Lower leg skin (tissue), 4 donors: Measurements from ENCODE around the gene NPR1. TPM values are rescaled to one million over a fixed set of nuclear protein-coding genes. Genes with fewer than 3 reads are reported as not detected.

Source experiments
- DNase-seq, 2 donors: peaks; one replicate each; pipeline ENCODE4 v3.0.0-alpha.2; 2019; ENCODE audit warnings: low spot score in 2 of 2
- H3K4me3 ChIP-seq: fragments of 200-600 bp; sonication (generic); 2 replicates; pipeline ENCODE4 v1.5.1; 2017; ENCODE audit warnings: mild to moderate bottlenecking, low read depth; ENCODE audit not compliant: poor library complexity, severe bottlenecking
- POLR2A ChIP-seq, 2 donors: fragments of 450-650 bp; IDR thresholded peaks; one replicate each; pipeline ENCODE4 v1.6.1; 2016 to 2017; ENCODE audit warnings: antibody characterized with exemption in 2 of 2, mild to moderate bottlenecking in 1 of 2, moderate library complexity in 1 of 2
- WGBS, 2 donors: methylation state at CpG; one replicate each; pipeline ENCODE4 v1.1.5; 2018; 5-methylcytosine and 5-hydroxymethylcytosine counted together
- intact Hi-C: fragments of 100-400 bp; cut with DNase I; formaldehyde crosslinking; loops from one replicate; pipeline ENCODE4 v1.15.0; 2023; ENCODE audit warnings: low total_unique reads
- microRNA-seq, 2 donors: library from miRNA; unstranded; fragments of <30 nt; microRNA quantifications; one replicate each; pipeline ENCODE4, GENCODE V29; 2016; ENCODE audit warnings: borderline replicate concordance in 2 of 2, borderline number of aligned reads in 1 of 2
- total RNA-seq, 4 donors: library from RNA; depleted of rRNA; stranded (reverse); fragments of >200 nt; gene quantifications; one replicate each; pipeline ENCODE4 v1.1.0, GENCODE V29; 2016
- TF ChIP-seq, protein P1 (sequence below), 3 donors: fragments of 450-650 bp; IDR thresholded peaks; one replicate each; pipeline ENCODE4 v1.5.1; 2016; ENCODE audit warnings: antibody characterized with exemption in 3 of 3, mild to moderate bottlenecking in 3 of 3, moderate library complexity in 2 of 3

Gene NPR1
- total RNA-seq, 4 donors from 2014 or later: 4.3 to 16.5 (median 7.7) TPM

DNA sequence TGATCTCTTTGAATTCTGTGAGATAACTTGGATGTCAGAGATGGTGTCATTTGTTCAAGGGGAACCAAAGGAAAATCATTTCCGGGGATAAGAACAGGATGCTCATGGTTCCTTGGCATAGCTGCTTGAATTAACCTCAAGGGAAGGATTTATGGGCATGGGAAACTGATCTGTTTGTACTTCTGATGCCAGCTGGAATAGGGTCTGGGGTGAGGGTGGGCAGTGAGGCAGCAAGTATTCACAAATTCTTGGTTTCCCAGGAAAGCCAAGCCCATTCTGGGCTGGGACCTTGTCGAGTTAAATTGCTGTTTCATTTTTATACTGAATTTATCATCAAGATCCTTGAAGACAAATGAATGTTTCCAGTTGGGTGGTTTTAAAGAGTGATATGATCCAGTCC, 63.5 kb downstream of the NPR1 start:
- H3K4me3 ChIP-seq: no peak overlapping the region
- 56 to 64% methylated on average over 2 of the region's 2 CpGs for WGBS, 2 donors
- intact Hi-C loops: loop anchor here (10.0 kb wide), 1 partner anchor 57 kb away; no protein-coding TSS in a partner anchor
- no peak for DNase-seq
- TF ChIP-seq, protein P1, sequence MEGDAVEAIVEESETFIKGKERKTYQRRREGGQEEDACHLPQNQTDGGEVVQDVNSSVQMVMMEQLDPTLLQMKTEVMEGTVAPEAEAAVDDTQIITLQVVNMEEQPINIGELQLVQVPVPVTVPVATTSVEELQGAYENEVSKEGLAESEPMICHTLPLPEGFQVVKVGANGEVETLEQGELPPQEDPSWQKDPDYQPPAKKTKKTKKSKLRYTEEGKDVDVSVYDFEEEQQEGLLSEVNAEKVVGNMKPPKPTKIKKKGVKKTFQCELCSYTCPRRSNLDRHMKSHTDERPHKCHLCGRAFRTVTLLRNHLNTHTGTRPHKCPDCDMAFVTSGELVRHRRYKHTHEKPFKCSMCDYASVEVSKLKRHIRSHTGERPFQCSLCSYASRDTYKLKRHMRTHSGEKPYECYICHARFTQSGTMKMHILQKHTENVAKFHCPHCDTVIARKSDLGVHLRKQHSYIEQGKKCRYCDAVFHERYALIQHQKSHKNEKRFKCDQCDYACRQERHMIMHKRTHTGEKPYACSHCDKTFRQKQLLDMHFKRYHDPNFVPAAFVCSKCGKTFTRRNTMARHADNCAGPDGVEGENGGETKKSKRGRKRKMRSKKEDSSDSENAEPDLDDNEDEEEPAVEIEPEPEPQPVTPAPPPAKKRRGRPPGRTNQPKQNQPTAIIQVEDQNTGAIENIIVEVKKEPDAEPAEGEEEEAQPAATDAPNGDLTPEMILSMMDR (IDR thresholded peaks at IDR 0.05): no peak
- no peak for TF ChIP-seq POLR2A (IDR thresholded peaks at IDR 0.05)

DNA sequence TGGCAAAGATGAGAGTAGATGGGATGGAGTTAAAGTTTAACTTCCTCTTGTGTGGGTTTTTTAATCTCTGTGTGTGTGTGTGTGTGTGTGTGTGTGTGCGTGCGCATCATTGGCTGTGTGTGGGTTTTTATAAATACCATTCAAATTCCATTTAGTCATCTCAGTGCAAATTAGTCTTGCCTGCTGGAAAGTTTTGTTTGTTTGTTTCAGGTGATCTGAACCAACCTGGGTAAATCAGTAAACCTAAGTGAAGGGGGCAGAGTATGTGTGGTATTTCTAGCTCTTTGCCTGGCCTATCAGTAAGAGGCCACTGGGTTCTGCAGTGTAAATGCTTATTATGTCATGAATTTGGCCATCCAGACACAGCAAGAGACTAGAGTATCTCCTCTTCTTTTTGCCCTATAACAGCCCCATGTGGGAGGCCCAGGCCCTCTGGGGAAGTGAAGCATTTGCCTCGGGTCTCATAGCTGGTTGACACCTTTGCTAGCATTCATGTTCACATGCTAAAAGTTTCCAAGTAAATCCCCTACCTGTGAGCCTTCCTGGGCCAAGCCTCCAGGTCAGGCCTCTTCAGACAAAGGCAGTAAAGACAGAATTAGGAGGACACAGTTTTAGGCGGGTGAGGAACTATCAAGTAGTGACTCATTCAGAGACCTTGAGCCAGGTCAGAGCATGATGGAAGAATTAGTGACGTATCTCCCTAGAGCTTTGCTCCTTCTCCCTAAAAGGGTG, 64.1 kb downstream of the NPR1 start:
- WGBS, 2 donors: 46 to 50% methylated on average over 5 of the region's 5 CpGs
- TF ChIP-seq, protein P1 (IDR thresholded peaks at IDR 0.05): no peak
- TF ChIP-seq POLR2A (IDR thresholded peaks at IDR 0.05): no peak
- H3K4me3 ChIP-seq: no peak overlapping the region
- no peak for DNase-seq
- intact Hi-C loops: loop anchor here (10.0 kb wide), 1 partner anchor 58 kb away; no protein-coding TSS in a partner anchor

Small RNA genes lying within 50 kb of the gene (microRNA-seq; reads per million reads assigned to microRNA genes)
- 0 reads per million in 2 donors for gene MIR8083

Other genes starting within 250 kb of the NPR1 start
- 10 to 100 TPM; 12.2 to 46.8 (median 31.3) TPM for gene S100A7, start 218.0 kb upstream of the NPR1 start, total RNA-seq
- 100 to 1,000 TPM; 147 to 251 (median 192) TPM for gene S100A6, start 142.7 kb upstream of the NPR1 start, total RNA-seq
- not detected for gene S100A5, start 137.8 kb upstream of the NPR1 start, total RNA-seq
- 100 to 1,000 TPM in 3 of 4 donors, 10 to 100 TPM in 1; 94.4 to 215 (median 146) TPM for gene S100A4, start 132.9 kb upstream of the NPR1 start, total RNA-seq
- gene S100A3, start 129.4 kb upstream of the NPR1 start, total RNA-seq: 10 to 100 TPM in 1 of 4 donors, 1 to 10 TPM in 2, not detected in 1; 1.2 to 78.2 (median 2.2) TPM
- 100 to 1,000 TPM in 1 of 4 donors, 10 to 100 TPM in 3; 71.5 to 143 (median 96.4) TPM for gene S100A2, start 112.8 kb upstream of the NPR1 start, total RNA-seq
- gene S100A16, start 65.6 kb upstream of the NPR1 start, total RNA-seq: 100 to 1,000 TPM; 289 to 390 (median 329) TPM
- gene S100A14, start 62.4 kb upstream of the NPR1 start, total RNA-seq: 100 to 1,000 TPM; 416 to 668 (median 495) TPM
- gene S100A13, start 51.2 kb upstream of the NPR1 start, total RNA-seq: 10 to 100 TPM; 44.1 to 72.8 (median 47.2) TPM
- 10 to 100 TPM in 3 of 4 donors, 1 to 10 TPM in 1; 8.7 to 33.5 (median 23.8) TPM for gene S100A1, start 50.3 kb upstream of the NPR1 start, total RNA-seq
- 10 to 100 TPM; 56.1 to 86.9 (median 65.5) TPM for gene CHTOP, start 44.6 kb upstream of the NPR1 start, total RNA-seq
- gene SNAPIN, start 20.0 kb upstream of the NPR1 start, total RNA-seq: 10 to 100 TPM; 34.8 to 60.4 (median 46.9) TPM
- gene ILF2, start 7.7 kb upstream of the NPR1 start, total RNA-seq: 100 to 1,000 TPM in 2 of 4 donors, 10 to 100 TPM in 2; 80.4 to 118 (median 105) TPM
- 10 to 100 TPM; 28.0 to 31.5 (median 29.6) TPM for gene INTS3, start 49.4 kb downstream of the NPR1 start, total RNA-seq
- gene SLC27A3, start 96.7 kb downstream of the NPR1 start, total RNA-seq: 10 to 100 TPM; 21.6 to 70.3 (median 45.3) TPM
- gene GATAD2B, start 244.3 kb downstream of the NPR1 start, total RNA-seq: 10 to 100 TPM; 24.1 to 49.3 (median 29.3) TPM